NCI-H2029 treated with DMSO at 0.1 percent for 48 hours (cell line): Measurements from ENCODE around the gene TASOR.
A peak's percentile ranks its signal among the peaks of the same experiment; 100 is the strongest.

Source experiments
- DNase-seq: peaks from one replicate; lab custom pipeline; 2025; lab: John Stamatoyannopoulos, UW

Gene TASOR

DNA sequence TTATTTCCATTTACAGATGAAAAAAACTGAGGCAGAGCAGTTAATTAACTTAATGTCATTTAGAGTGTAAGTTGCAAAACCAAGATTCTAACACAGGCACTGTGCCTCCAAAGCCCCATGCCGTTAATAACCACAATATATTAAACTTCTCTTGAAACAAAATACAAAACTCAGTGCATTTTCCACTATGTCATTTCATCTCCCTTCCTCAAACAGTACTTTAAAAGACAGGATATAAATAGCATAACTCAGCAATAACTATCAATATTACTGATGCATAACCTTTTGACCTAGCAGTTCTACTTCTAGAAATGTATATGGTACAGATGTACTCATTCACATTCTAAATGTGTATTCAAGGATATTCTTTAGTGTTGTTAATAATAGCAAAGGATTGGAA, 5.1 kb upstream of the TASOR start:
- no peak for DNase-seq

DNA sequence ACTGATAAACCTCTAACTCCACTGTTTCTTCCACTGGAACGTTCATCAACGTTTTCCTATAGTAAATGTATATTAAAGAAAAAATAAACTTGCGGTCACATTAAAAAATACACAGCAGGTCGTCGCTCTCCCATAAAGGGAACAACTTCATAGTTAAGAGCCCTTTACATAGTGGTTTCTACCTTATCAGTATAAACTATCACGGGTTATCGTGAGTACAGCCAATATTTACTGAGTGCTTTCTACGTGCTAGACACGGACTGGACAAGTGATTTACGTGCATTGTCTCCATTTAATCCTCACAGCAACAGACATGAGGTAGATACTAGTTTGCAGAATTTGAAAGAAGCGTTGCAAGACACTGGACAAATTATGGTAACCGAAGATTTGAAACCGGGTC, 964 bp upstream of the TASOR start:
- no peak for DNase-seq

DNA sequence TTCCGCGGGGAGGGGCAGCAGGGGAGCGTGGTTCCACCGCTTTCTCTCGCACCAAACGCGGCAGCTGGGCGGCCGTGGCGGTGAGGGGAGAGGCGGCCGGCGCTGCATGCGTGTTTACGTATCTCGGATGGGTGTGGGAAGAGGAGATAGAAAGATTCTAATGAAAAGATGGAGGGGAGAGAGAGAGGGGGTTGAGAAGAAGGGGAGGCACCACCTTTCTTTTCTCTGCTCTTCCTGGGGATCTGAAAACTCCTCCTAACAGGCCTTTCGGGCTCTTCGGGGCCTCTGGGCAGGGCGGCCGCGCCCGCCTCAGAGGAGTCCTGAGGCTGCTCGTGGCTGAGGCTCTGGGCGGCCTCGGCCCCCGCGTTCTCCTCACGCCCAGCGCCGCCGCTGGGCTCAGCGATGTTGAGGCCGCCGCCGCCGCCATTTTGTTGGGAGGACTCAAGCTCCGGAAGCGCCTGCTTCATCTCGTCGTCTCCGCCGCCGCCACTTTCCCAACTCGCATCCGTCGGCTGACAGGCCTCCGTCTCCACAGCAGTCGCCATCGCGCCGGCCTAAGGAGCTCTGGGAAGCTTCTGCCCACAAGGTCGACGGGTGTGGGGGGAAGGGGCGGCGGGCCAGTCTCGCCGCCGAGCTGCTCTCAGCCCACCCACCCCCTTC, 473 bp downstream of the TASOR start:
- DNase-seq: peak; percentile 5

DNA sequence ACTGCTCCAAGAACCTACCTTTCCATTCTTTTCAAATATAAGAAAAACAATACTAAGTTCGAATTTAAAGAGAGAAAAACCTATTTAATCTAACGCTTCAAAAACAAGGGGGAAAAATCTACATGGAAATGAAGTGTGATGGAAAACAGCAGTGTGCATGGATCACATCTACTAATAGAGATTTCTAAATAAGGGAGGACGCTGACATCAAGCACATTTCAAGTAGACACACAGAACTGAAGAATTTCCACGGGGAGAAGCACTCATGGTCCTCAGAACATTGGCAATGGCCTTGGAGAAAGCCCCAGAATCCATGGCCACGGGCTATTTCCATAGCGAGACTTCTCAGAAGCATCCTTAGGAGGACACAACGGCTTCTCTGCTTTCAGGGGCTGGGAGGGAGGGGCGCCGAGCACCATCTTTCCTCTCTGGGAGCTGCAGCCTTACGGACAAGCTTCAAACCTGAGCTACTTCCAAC, 1.0 kb downstream of the TASOR start:
- no peak for DNase-seq

DNA sequence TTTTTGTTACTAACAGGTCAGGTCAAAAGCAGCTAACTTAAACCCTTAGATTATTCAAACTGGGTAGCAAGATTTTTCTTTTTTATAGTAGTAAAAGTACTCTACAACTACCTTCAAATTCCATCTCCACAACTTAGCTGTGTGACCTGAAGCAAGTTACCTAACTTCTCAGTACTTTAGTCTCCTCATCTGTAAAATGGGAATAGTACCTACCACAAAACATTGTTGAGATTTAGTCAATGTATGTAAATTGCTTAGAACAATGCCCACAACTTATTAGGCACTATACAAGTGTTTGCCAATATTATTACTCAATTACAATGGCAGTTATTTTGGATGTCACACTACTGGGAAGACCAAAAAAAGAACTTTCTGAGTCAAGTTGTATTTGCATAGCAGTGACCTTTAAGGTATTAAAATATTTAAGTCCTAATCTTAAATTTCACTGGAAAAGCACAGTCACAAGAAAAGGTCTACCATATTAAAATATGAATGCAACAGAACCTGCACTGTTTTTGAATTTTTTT, 2.9 kb downstream of the TASOR start:
- no peak for DNase-seq

DNA sequence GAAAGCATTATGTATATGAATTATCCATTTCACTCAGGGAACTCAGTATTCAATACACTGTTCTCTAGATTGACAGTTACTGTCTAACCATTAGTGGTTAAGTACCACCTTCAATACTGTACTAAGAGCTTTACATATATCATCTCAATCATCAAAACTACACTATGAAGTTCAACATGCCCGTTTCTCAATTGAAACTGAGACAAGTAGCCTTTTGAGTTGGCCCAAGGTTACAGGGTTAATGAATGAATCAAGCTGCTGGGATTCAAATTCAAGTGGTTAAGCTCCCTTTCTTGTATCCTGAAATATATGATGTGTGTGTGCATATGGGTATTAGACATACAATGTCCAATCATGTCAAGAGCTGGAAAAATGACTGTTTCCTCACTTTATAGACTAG, 5.8 kb downstream of the TASOR start:
- DNase-seq: no peak

DNA sequence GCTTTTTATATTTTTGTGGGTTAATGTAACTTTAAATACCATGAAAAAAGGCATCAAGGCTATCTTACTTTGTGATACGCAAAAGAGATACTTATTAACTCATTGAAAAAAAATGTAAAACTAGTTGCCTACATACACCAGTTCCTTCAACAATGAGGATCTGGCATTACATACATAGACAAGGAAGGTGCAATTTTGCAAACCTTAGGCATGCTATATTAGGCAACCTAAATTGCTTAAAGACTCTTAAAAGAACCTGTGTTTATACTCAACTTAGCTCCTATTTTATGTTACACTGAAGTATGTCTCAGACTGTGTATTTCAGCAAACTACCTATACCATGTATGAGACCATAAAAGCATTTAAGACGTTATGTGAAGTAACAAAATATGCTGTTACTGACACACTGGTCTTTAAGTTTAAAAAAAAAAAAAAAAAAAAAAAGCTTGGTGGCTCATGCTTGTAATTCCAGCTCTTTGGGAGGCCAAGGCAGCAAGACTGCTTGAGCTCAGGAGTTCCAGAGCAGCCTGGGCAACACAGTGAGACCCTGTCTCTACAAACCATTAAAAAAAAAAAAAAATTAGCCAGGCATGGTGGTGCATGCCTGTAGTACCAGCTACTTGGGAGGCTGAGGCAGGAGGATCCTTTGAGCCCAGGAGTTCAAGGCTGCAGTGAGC, 9.1 kb downstream of the TASOR start:
- DNase-seq: no peak

DNA sequence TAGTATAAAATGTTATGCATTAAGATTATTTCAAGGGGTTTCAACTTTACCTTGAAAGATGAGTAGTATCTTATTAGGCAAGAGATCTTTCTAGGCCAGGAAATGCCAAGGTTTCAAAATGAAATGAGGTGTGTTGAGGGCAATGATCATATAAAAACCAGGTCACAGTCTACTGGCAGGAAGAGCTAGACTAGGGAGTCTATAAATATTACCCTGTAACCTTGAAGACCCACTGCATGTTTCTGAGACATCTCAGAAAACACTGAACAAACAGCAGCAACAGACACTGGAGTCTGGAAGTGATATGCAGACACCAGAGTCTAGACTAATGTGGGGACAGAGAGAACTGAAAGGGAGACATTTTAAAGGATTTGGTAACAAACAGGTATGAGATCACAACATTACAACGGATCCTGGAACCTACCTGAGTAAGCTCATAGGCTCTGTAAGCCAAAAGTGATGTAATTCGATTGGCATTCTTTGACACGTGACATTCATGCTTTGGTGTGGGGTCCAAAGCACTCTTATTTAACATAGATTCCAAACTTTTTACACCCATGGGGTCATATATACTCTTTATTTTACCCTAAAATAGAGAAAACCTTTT, 15.0 kb downstream of the TASOR start:
- DNase-seq: no peak

DNA sequence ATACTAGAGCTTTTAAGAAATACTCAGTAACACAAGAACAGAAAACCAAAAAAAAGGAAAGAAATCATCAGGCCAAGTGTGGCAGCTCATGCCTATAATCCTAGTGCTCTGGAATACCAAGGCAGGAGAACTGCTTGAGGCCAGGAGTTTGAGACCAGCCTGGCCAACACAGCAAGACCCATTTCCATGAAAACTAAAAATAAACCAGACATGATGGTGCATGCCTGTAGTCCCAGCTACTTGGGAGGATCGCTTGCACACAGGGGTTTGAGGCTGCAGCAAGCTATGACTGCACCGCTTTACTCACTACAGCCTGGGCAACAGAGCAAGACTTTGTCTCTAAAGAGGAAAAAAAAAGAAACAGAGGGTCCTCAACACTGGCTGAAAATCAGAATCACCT, 18.2 kb downstream of the TASOR start:
- no peak for DNase-seq

DNA sequence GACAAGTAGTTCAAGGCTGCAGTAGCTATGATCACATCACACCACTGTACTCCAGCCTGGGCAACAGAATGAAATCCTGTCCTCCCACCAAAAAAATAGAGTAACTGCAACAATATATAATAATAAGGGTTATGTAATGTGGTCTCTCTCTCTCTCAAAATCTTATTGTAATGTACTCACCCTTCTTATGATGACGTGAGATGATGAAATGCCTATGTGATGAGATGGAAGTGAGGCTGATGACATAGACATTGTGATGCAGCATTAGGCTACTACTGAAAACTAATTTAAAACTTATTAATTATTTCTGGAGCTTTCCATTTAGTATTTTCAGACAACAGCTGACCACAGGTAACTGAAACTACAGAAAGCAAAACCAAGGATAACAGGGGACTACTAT, 27.4 kb downstream of the TASOR start:
- DNase-seq: no peak

DNA sequence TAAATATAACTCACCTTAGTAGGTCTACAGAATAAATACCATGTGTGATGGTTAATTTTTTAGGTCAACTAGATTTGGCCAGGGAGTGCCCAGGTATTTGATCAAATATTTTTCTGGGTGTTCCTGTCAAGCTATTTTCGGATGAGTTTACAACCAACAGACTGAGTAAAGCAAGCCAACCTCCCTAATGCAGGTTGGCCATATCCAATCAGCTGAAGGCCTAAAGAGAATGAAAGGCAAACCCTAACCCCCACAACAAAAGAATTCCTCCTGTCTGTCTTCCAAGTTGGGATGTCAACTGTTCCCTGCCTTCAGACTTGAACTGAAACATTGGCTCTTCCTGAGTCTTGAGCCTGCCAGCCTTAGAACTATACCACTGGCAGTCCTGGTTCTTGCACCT, 28.6 kb downstream of the TASOR start:
- no peak for DNase-seq

DNA sequence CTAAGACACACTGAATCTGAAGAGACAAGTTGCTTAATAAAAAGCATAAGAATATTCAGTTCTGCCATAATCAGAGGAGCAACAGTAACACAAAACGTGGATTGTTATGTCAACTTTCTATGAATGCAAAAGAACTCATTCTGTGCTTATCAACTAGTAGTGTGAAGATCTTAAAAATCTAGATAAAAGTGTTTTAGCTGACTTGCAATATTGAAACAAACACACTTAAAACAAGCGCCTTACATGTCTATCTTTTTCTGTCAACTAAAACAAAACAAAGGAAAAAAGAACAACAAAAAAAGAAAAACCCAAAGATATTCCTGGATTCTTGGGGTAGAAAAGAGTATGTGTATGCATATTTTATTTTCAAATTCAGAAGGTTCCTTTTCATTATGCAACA, 37.7 kb downstream of the TASOR start:
- DNase-seq: no peak

DNA sequence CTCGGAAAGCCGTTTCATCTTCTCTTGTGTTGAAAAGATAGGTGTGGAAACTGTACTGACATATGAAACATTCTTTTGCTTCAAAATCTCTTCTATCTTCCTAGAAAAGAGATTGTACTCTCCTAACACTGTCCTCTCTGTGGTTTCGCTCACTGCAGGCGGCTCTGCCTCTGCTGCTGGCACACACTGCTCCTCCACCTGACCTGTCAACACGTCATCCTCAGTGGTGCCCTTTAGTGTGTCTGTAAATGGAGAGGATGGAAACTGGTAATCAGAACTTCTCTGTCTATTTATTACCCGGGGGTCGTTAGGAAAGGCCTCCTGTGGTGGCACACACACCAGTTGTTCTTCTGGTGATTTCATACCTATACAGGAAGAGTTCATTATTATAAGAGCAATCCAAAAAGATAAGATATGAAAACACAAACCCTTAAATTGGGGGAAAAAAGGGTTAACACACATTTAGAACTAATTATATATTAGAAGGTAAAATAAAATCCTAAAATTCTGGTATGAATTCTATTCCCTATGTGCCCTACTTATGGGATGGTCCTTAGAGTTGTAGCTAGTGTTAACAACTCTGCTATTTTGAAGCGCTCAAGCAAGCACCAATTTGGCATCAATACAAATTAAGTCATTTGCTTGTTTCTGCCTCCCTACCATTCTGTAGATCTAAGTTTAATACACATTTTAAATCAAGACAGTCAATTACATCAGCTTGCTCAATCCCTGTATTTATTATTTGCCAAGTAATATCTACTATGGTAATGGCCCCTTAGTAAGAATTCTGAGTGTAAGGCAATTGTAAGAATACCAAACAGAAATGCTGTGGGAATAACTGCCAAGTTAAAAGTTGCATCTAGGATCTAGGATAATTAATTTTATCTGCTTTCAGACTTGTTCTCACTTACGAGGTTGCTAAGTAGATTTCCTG, 49.2 kb downstream of the TASOR start:
- DNase-seq: no peak
